Prostate gland (tissue), 2 donors: Measurements from ENCODE around the gene RNASEL.
"Not testable (repeated sequence)": the region's sequence is repeated elsewhere in the genome, so short reads cannot be mapped to it uniquely, and the experiment has no call there.

Source experiments
- POLR2A ChIP-seq: fragments of 450-650 bp; IDR thresholded peaks from one replicate; pipeline ENCODE4 v1.6.1; 2016; ENCODE audit warnings: antibody characterized with exemption, mild to moderate bottlenecking
- TF ChIP-seq, protein P1 (sequence below), 4 experiments: fragments of 200-600 bp in 2 of 4; fragments of 450-650 bp in 2 of 4; sonication (generic) in 2 of 4; IDR thresholded peaks; 1 replicate in 3 of 4; 2 replicates in 1 of 4; pipeline ENCODE4 v1.5.1; 2016 to 2019; ENCODE audit warnings: antibody characterized with exemption in 4 of 4, mild to moderate bottlenecking in 2 of 4, moderate library complexity in 2 of 4

DNA sequence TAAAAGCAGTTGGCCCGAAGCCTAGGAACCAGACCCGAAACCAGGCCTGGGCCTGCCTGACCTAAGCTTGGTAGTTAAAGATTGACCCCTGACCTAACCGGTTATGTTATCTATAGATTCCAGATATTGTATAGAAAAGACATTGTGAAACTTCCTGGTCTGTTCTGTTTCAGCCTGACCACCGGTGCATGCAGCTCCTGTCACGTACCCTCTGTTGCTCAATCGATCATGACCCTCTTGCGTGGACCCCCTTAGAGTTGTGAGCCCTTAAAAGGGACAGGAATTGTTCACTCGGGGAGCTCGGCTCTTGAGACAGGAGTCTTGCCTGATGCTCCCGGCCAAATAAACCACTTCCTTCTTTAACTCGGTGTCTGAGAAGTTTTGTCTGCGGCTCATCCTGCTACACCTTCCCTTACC is 43.4 kb upstream of the RNASEL start:
- not testable (repeated sequence) for TF ChIP-seq POLR2A
- TF ChIP-seq, protein P1, sequence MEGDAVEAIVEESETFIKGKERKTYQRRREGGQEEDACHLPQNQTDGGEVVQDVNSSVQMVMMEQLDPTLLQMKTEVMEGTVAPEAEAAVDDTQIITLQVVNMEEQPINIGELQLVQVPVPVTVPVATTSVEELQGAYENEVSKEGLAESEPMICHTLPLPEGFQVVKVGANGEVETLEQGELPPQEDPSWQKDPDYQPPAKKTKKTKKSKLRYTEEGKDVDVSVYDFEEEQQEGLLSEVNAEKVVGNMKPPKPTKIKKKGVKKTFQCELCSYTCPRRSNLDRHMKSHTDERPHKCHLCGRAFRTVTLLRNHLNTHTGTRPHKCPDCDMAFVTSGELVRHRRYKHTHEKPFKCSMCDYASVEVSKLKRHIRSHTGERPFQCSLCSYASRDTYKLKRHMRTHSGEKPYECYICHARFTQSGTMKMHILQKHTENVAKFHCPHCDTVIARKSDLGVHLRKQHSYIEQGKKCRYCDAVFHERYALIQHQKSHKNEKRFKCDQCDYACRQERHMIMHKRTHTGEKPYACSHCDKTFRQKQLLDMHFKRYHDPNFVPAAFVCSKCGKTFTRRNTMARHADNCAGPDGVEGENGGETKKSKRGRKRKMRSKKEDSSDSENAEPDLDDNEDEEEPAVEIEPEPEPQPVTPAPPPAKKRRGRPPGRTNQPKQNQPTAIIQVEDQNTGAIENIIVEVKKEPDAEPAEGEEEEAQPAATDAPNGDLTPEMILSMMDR (IDR thresholded peaks at IDR 0.05), result not testable (repeated sequence)
